HG03103 (cell line): ENCODE data around the gene AP1S3.
A peak's percentile ranks its signal among the peaks of the same experiment; 100 is the strongest.

ENCODE experiments used
- ATAC-seq: cut with Tn5 transposase; IDR thresholded peaks from one replicate; pipeline ENCODE4 v1.9.1; 2021; ENCODE audit warnings: low read depth; ENCODE audit not compliant: unreplicated experiment

The AP1S3 gene

GRCh38 chr2:223764796-223765195 is 72.6 kb downstream of the AP1S3 start:
- ATAC-seq, result no peak

- no peak for ATAC-seq
These were observed 74.5 kb downstream of the AP1S3 start for GRCh38 chr2:223762853-223763252.

- ATAC-seq, result peak; percentile 57
These were observed 75.6 kb downstream of the AP1S3 start for GRCh38 chr2:223761746-223762145.

- ATAC-seq, result peak; percentile 67
These were observed 76.4 kb downstream of the AP1S3 start for GRCh38 chr2:223760838-223761502.

- no peak for ATAC-seq
These were observed 77.6 kb downstream of the AP1S3 start for GRCh38 chr2:223759569-223760430.

GRCh38 chr2:223758131-223758840 is 79.1 kb downstream of the AP1S3 start:
- no peak for ATAC-seq

GRCh38 chr2:223753940-223754339 is 83.4 kb downstream of the AP1S3 start:
- no peak for ATAC-seq

- no peak for ATAC-seq
These were observed 86.4 kb downstream of the AP1S3 start for GRCh38 chr2:223751012-223751411.

- ATAC-seq, result no peak
These were observed 89.9 kb downstream of the AP1S3 start for GRCh38 chr2:223747392-223748042.

- ATAC-seq, result no peak
These were observed 90.8 kb downstream of the AP1S3 start for GRCh38 chr2:223746611-223747010.

GRCh38 chr2:223744580-223744979 is 92.8 kb downstream of the AP1S3 start:
- no peak for ATAC-seq

- no peak for ATAC-seq
These were observed 96.7 kb downstream of the AP1S3 start for GRCh38 chr2:223740679-223741078.

GRCh38 chr2:223737207-223737606 is 100.2 kb downstream of the AP1S3 start:
- no peak for ATAC-seq

GRCh38 chr2:223736488-223736887 is 100.9 kb downstream of the AP1S3 start:
- no peak for ATAC-seq

GRCh38 chr2:223735659-223736244 is 101.6 kb downstream of the AP1S3 start:
- no peak for ATAC-seq

- no peak for ATAC-seq
These were observed 102.2 kb downstream of the AP1S3 start for GRCh38 chr2:223735035-223735640.

GRCh38 chr2:223734346-223734745 is 103.0 kb downstream of the AP1S3 start:
- ATAC-seq, result no peak

GRCh38 chr2:223732346-223732745 is 105.0 kb downstream of the AP1S3 start:
- no peak for ATAC-seq

- ATAC-seq, result no peak
These were observed 105.9 kb downstream of the AP1S3 start for GRCh38 chr2:223731503-223731902.

- ATAC-seq, result no peak
These were observed 107.6 kb downstream of the AP1S3 start for GRCh38 chr2:223729781-223730180.
